ENCODE results near the gene PLEKHH1.

DNA sequence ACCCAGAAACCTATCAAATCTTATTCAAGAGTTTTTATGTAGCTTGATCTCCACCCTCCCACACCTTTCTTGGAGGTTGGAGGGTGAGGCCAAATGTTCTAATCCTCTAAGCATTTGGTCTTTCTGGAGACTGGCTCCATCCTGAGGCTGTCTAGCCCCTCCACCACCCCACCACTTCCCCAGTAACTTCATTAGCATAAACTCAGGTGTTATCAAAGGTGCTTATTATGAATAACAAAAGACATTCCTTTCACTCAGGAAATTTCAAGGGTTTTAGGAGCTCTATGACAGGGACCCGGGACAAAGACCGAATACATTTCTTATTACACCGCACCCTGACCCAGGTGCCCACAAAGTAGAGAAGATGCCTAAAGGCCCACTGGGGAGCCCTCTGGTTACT lies 41.8 kb upstream of the PLEKHH1 start:
- TF ChIP-seq, protein P1, sequence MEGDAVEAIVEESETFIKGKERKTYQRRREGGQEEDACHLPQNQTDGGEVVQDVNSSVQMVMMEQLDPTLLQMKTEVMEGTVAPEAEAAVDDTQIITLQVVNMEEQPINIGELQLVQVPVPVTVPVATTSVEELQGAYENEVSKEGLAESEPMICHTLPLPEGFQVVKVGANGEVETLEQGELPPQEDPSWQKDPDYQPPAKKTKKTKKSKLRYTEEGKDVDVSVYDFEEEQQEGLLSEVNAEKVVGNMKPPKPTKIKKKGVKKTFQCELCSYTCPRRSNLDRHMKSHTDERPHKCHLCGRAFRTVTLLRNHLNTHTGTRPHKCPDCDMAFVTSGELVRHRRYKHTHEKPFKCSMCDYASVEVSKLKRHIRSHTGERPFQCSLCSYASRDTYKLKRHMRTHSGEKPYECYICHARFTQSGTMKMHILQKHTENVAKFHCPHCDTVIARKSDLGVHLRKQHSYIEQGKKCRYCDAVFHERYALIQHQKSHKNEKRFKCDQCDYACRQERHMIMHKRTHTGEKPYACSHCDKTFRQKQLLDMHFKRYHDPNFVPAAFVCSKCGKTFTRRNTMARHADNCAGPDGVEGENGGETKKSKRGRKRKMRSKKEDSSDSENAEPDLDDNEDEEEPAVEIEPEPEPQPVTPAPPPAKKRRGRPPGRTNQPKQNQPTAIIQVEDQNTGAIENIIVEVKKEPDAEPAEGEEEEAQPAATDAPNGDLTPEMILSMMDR (IDR thresholded peaks at IDR 0.05; ENCODE audit: low read depth, low read length) = no peak
- no peak for TF ChIP-seq EZH2phosphoT487 (IDR thresholded peaks at IDR 0.05; ENCODE audit: low read depth)
